Measurements from ENCODE around the gene RIPK4.

DNA sequence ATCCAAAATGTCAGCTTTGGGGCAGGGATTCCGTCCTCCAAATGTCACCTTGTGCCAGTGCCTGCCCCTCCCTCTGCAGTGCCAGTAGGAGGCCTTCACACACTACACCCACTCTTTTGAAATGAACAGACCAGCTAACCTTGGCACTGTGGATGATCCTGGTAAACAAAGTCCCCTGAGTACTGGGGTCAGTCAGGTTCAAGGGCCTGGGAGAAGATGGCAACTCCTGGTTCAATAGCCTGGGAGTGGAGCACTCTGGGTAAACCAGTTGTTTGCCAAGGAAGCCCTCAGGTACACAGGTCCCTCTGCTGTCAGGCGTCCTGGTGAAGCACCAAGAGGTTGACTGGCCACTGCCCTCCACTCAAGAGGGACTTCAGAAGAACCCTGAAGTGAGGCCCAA lies 30.4 kb downstream of the RIPK4 start:
- TF ChIP-seq, protein P1, sequence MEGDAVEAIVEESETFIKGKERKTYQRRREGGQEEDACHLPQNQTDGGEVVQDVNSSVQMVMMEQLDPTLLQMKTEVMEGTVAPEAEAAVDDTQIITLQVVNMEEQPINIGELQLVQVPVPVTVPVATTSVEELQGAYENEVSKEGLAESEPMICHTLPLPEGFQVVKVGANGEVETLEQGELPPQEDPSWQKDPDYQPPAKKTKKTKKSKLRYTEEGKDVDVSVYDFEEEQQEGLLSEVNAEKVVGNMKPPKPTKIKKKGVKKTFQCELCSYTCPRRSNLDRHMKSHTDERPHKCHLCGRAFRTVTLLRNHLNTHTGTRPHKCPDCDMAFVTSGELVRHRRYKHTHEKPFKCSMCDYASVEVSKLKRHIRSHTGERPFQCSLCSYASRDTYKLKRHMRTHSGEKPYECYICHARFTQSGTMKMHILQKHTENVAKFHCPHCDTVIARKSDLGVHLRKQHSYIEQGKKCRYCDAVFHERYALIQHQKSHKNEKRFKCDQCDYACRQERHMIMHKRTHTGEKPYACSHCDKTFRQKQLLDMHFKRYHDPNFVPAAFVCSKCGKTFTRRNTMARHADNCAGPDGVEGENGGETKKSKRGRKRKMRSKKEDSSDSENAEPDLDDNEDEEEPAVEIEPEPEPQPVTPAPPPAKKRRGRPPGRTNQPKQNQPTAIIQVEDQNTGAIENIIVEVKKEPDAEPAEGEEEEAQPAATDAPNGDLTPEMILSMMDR (IDR thresholded peaks at IDR 0.05), result no peak
- no peak for TF ChIP-seq POLR2A (IDR thresholded peaks at IDR 0.05)

All from testis (tissue), 2 donors.